OCI-LY7 (cell line): ENCODE results near the gene CRYGN. TPM values are rescaled to one million over a fixed set of nuclear protein-coding genes. Genes with fewer than 3 reads are reported as not detected.

ENCODE experiments used
- BruUV-seq: library from RNA; stranded (reverse); fragments of 400-500 nt; replicated peaks from 2 replicates; lab custom pipeline; 2021; lab: Mats Ljungman, UMichigan
- CTCF ChIA-PET: fragments of 300-600 bp; sonication (Branson Sonifier 250); formaldehyde crosslinking; loops from one replicate; lab custom pipeline; 2022; ENCODE audit warnings: antibody characterized with exemption; ENCODE audit not compliant: unreplicated experiment; lab: Charles Lee
- POLR2A ChIA-PET: fragments of 300-600 bp; sonication (Branson Sonifier 250); formaldehyde crosslinking; loops from one replicate; lab custom pipeline; 2022; ENCODE audit warnings: antibody characterized with exemption; lab: Charles Lee
- DNase-seq: peaks from one replicate; pipeline ENCODE4 v3.0.0-alpha.2; 2015; ENCODE audit warnings: low spot score
- H2AFZ ChIP-seq: fragments of 200-600 bp; sonication (generic), shearing (Covaris generic); 2 replicates; pipeline ENCODE4 v1.6.1; 2014; ENCODE audit warnings: mild to moderate bottlenecking, antibody characterized with exemption, low read length, moderate library complexity
- H3K27ac ChIP-seq: fragments of 200-600 bp; sonication (generic); 2 replicates; pipeline ENCODE4 v1.5.1; 2014; ENCODE audit warnings: mixed run types, low read depth, mild to moderate bottlenecking, moderate library complexity, low read length, inconsistent platforms; ENCODE audit not compliant: poor library complexity, severe bottlenecking
- H3K36me3 ChIP-seq: fragments of 200-600 bp; sonication (generic); 2 replicates; pipeline ENCODE4 v1.6.1; 2014; ENCODE audit warnings: mild to moderate bottlenecking, antibody characterized with exemption, low read length, moderate library complexity, mixed read lengths; ENCODE audit not compliant: insufficient read depth
- H3K4me1 ChIP-seq: fragments of 200-600 bp; sonication (generic); 2 replicates; pipeline ENCODE4 v1.5.1; 2014; ENCODE audit warnings: mild to moderate bottlenecking, low read length; ENCODE audit not compliant: insufficient read depth, poor library complexity, severe bottlenecking
- H3K4me2 ChIP-seq: fragments of 200-600 bp; sonication (generic); 2 replicates; pipeline ENCODE4 v1.6.1; 2014; ENCODE audit warnings: mild to moderate bottlenecking, low read length
- H3K4me3 ChIP-seq: fragments of 200-600 bp; sonication (generic); 2 replicates; pipeline ENCODE4 v1.5.1; 2014; ENCODE audit warnings: mild to moderate bottlenecking, low read depth, low read length; ENCODE audit not compliant: poor library complexity, severe bottlenecking
- H3K79me2 ChIP-seq: fragments of 200-600 bp; sonication (generic); 2 replicates; pipeline ENCODE4 v1.6.1; 2016; ENCODE audit warnings: low read depth, mild to moderate bottlenecking, low read length, moderate library complexity, mixed read lengths; ENCODE audit not compliant: insufficient read depth
- H3K9me2 ChIP-seq: fragments of 200-600 bp; sonication (generic); 2 replicates; pipeline ENCODE4 v1.6.1; 2016; ENCODE audit warnings: mild to moderate bottlenecking, low read length, mixed read lengths; ENCODE audit not compliant: insufficient read depth
- H3K9me3 ChIP-seq: fragments of 200-600 bp; sonication (generic); 2 replicates; pipeline ENCODE4 v1.6.1; 2014; ENCODE audit warnings: mild to moderate bottlenecking, mixed run types, low read length, mixed read lengths
- H4K20me1 ChIP-seq: fragments of 200-600 bp; sonication (generic); 2 replicates; pipeline ENCODE4 v1.6.1; 2014; ENCODE audit warnings: mild to moderate bottlenecking, antibody characterized with exemption, low read length, moderate library complexity, mixed read lengths; ENCODE audit not compliant: insufficient read depth
- CTCF ChIP-seq: fragments of 200-600 bp; sonication (generic); conservative IDR thresholded peaks from 2 replicates; pipeline ENCODE4 v1.5.1; 2014; ENCODE audit warnings: mild to moderate bottlenecking, antibody characterized with exemption, low read length, moderate library complexity, mixed read lengths
- EZH2phosphoT487 ChIP-seq: fragments of 200-600 bp; sonication (generic); IDR thresholded peaks from 2 replicates; pipeline ENCODE4 v1.6.1; 2018; ENCODE audit warnings: low read depth, borderline replicate concordance, mild to moderate bottlenecking, mixed run types, antibody characterized with exemption, low read length, moderate library complexity, mixed read lengths
- intact Hi-C: fragments of 100-400 bp; cut with micrococcal nuclease; formaldehyde crosslinking; loops from one replicate; pipeline ENCODE4 v1.10.0; 2022; ENCODE audit not compliant: unreplicated experiment
- total RNA-seq, 2 experiments: library from RNA; depleted of rRNA in 1 of 2; stranded (reverse); fragments of >200 nt in 1 of 2; shearing (Covaris generic) in 1 of 2; gene quantifications; 2 replicates each; pipeline ENCODE4 v1.2.3, GENCODE V29; 2014 to 2022

The CRYGN gene
- total RNA-seq, 2 experiments from 2014 or later: 0.09 TPM; not detected in 1

GRCh38 chr7:151396328-151396970, 43.5 kb downstream of the CRYGN start:
- Histone ChIP-seq H3K9me2 (no peaks in the 10 kb centered on the region), H4K20me1 (no peaks in the 10 kb centered on the region), H3K4me3 (no peak overlapping the region), H3K79me2 (no peaks in the 10 kb centered on the region), H3K9me3 (no peaks in the 10 kb centered on the region), H3K4me2 (no peak overlapping the region), H3K36me3 (no peaks in the 10 kb centered on the region), H2AFZ (no peak overlapping the region), H3K27ac (no peak overlapping the region), H3K4me1 (peaks cover 20% of the 10 kb centered on the region)
- BruUV-seq: no TSS peak
- CTCF ChIA-PET: interaction anchor here (0.6 kb wide), 1 partner anchor 15 kb away, joined by 3 read pairs; no protein-coding TSS in a partner anchor
- DNase-seq: no peak
- POLR2A ChIA-PET: interaction anchor here (0.6 kb wide), 1 partner anchor 17 kb away, joined by 4 read pairs; no protein-coding TSS in a partner anchor
- intact Hi-C loops: no loop called here
- TF ChIP-seq EZH2phosphoT487: no peak
- no peak for TF ChIP-seq CTCF

GRCh38 chr7:151395036-151395367, 44.9 kb downstream of the CRYGN start:
- Histone ChIP-seq H3K9me2 (no peaks in the 10 kb centered on the region), H4K20me1 (no peaks in the 10 kb centered on the region), H3K4me1 (peaks cover 6% of the 10 kb centered on the region), H3K79me2 (no peaks in the 10 kb centered on the region), H3K4me3 (no peak overlapping the region), H3K9me3 (no peaks in the 10 kb centered on the region), H3K4me2 (no peak overlapping the region), H3K36me3 (no peaks in the 10 kb centered on the region), H3K27ac (no peak overlapping the region), H2AFZ (no peak overlapping the region)
- ChIA-PET CTCF (no interaction called here), POLR2A (no interaction called here)
- TF ChIP-seq EZH2phosphoT487: no peak
- TF ChIP-seq CTCF: no peak
- no peak for DNase-seq
- intact Hi-C loops: no loop called here
- no TSS peak for BruUV-seq
